Measurements from ENCODE around the gene TPRX2.

- TF ChIP-seq POLR2A (IDR thresholded peaks at IDR 0.05; ENCODE audit: low read depth, low read length) (no peak), PAX5 (IDR thresholded peaks at IDR 0.05; ENCODE audit: insufficient read depth, low read length, severe bottlenecking) (no peak), POLR2AphosphoS5 (IDR thresholded peaks at IDR 0.05; ENCODE audit: low read depth, low read length) (no peak), TAF1 (IDR thresholded peaks at IDR 0.05; ENCODE audit: low read depth, low read length) (no peak), POU2F2 (IDR thresholded peaks at IDR 0.05; ENCODE audit: low read depth, low read length) (no peak), SPI1 (IDR thresholded peaks at IDR 0.05; ENCODE audit: low read depth, low read length) (no peak)
Observed at GRCh38 chr19:47861630-47862029, 2.6 kb downstream of the TPRX2 start.
